ENCODE data around the gene P2RX5. TPM values are rescaled to one million over a fixed set of nuclear protein-coding genes. Genes with fewer than 3 reads are reported as not detected.
A peak's percentile ranks its signal among the peaks of the same experiment; 100 is the strongest.
"Not testable (repeated sequence)": the region's sequence is repeated elsewhere in the genome, so short reads cannot be mapped to it uniquely, and the experiment has no call there.

P2RX5 gene
- polyA plus RNA-seq, 3 donors from 2014 or later = 5.9 to 8.9 (median 8.4) TPM

GRCh38 chr17:3724378-3725077, 28.6 kb upstream of the P2RX5 start:
- peaks cover 28 to 30% of the 10 kb centered on the region in 2 donors for H3K4me1 Mint-ChIP-seq
- H3K4me3 Mint-ChIP-seq = peak overlapping the region; percentile 72 to 93 (median 81)
- DNase-seq = no peak
- H3K9me3 Mint-ChIP-seq = no peaks in the 10 kb centered on the region
- H3K27ac Mint-ChIP-seq = no peak overlapping the region
- peaks cover 0 to 4% (median 4%) of the 10 kb centered on the region in 3 donors for H3K36me3 Mint-ChIP-seq
- peaks cover 1 to 11% (median 4%) of the 10 kb centered on the region in 3 donors for H3K27me3 Mint-ChIP-seq (ENCODE audit: low read depth in 3 of 3)

- DNase-seq = peak; percentile 90 to 92 (median 92)
- H3K27me3 Mint-ChIP-seq (ENCODE audit: low read depth in 3 of 3) = peaks cover 1 to 11% (median 4%) of the 10 kb centered on the region in 3 donors
- peaks cover 0 to 5% (median 4%) of the 10 kb centered on the region in 3 donors for H3K36me3 Mint-ChIP-seq
- peak within 1 kb of the TSS; percentile 76 to 93 (median 86) for H3K27ac Mint-ChIP-seq
- peaks cover 28 to 30% of the 10 kb centered on the region in 2 donors for H3K4me1 Mint-ChIP-seq
- H3K9me3 Mint-ChIP-seq = no peaks in the 10 kb centered on the region
- peak within 1 kb of the TSS; percentile 93 to 95 (median 93) for H3K4me3 Mint-ChIP-seq
Measured at GRCh38 chr17:3723556-3724377, 27.8 kb upstream of the P2RX5 start, which contains the start of gene HASPIN. HASPIN (plus strand) TSS chr17:3723903; CDS start chr17:3723936, 33 bp downstream.

- peaks cover 28 to 36% of the 10 kb centered on the region in 2 donors for H3K4me1 Mint-ChIP-seq
- peak overlapping the region; percentile 93 to 95 (median 93) for H3K4me3 Mint-ChIP-seq
- H3K27ac Mint-ChIP-seq = peak overlapping the region; percentile 76 to 93 (median 86)
- H3K36me3 Mint-ChIP-seq = peaks cover 4 to 11% (median 10%) of the 10 kb centered on the region in 3 donors
- peaks cover 1 to 11% (median 4%) of the 10 kb centered on the region in 3 donors for H3K27me3 Mint-ChIP-seq (ENCODE audit: low read depth in 3 of 3)
- peak in 1 of 3 donors; percentile 7 for DNase-seq
- H3K9me3 Mint-ChIP-seq = no peaks in the 10 kb centered on the region
Measured at GRCh38 chr17:3723188-3723555, 27.2 kb upstream of the P2RX5 start.

- peak overlapping the region in 5 of 6 donors; percentile 76 to 93 (median 92) for H3K27ac Mint-ChIP-seq
- peaks cover 1 to 11% (median 4%) of the 10 kb centered on the region in 3 donors for H3K27me3 Mint-ChIP-seq (ENCODE audit: low read depth in 3 of 3)
- H3K4me1 Mint-ChIP-seq = peaks cover 28 to 36% of the 10 kb centered on the region in 2 donors
- DNase-seq = no peak
- peaks cover 4 to 13% (median 13%) of the 10 kb centered on the region in 3 donors for H3K36me3 Mint-ChIP-seq
- peak overlapping the region; percentile 93 to 95 (median 93) for H3K4me3 Mint-ChIP-seq
- no peaks in the 10 kb centered on the region for H3K9me3 Mint-ChIP-seq
Measured at GRCh38 chr17:3722716-3723115, 26.8 kb upstream of the P2RX5 start.

GRCh38 chr17:3719265-3719664, 23.3 kb upstream of the P2RX5 start:
- Mint-ChIP-seq H3K4me3 (no peak overlapping the region), H3K27me3 (ENCODE audit: low read depth in 3 of 3) (peaks cover 1 to 11% (median 7%) of the 10 kb centered on the region in 3 donors), H3K9me3 (no peaks in the 10 kb centered on the region), H3K4me1 (peaks cover 23 to 35% of the 10 kb centered on the region in 2 donors), H3K27ac (no peak overlapping the region), H3K36me3 (peaks cover 19 to 42% (median 31%) of the 10 kb centered on the region in 3 donors)
- DNase-seq = no peak

GRCh38 chr17:3718201-3718600, 22.2 kb upstream of the P2RX5 start:
- Mint-ChIP-seq H3K27ac (peak overlapping the region in 1 of 6 donors; percentile 51), H3K9me3 (no peaks in the 10 kb centered on the region), H3K36me3 (peaks cover 19 to 42% (median 31%) of the 10 kb centered on the region in 3 donors), H3K27me3 (ENCODE audit: low read depth in 3 of 3) (peaks cover 1 to 6% (median 5%) of the 10 kb centered on the region in 3 donors), H3K4me3 (no peak overlapping the region), H3K4me1 (peaks cover 21 to 36% of the 10 kb centered on the region in 2 donors)
- DNase-seq = no peak

GRCh38 chr17:3715296-3715695, 19.3 kb upstream of the P2RX5 start:
- peaks cover 23 to 47% (median 32%) of the 10 kb centered on the region in 3 donors for H3K36me3 Mint-ChIP-seq
- DNase-seq = no peak
- H3K27me3 Mint-ChIP-seq (ENCODE audit: low read depth in 3 of 3) = peaks cover 7 to 12% (median 12%) of the 10 kb centered on the region in 3 donors
- no peaks in the 10 kb centered on the region for H3K9me3 Mint-ChIP-seq
- peak overlapping the region in 3 of 6 donors; percentile 56 to 90 (median 82) for H3K27ac Mint-ChIP-seq
- peak overlapping the region in 1 of 5 donors; percentile 64 for H3K4me3 Mint-ChIP-seq
- H3K4me1 Mint-ChIP-seq = peaks cover 33 to 50% of the 10 kb centered on the region in 2 donors

GRCh38 chr17:3712811-3713463, 17.0 kb upstream of the P2RX5 start:
- Mint-ChIP-seq H3K36me3 (peaks cover 19 to 36% (median 25%) of the 10 kb centered on the region in 3 donors), H3K9me3 (no peaks in the 10 kb centered on the region), H3K4me1 (peaks cover 43 to 53% of the 10 kb centered on the region in 2 donors), H3K27ac (peak overlapping the region; percentile 68 to 95 (median 84)), H3K27me3 (ENCODE audit: low read depth in 3 of 3) (peaks cover 6 to 12% (median 12%) of the 10 kb centered on the region in 3 donors), H3K4me3 (peak overlapping the region; percentile 49 to 81 (median 70))
- DNase-seq = peak; percentile 62 to 65 (median 64)

- Mint-ChIP-seq H3K27ac (peak overlapping the region; percentile 61 to 95 (median 84)), H3K4me1 (peaks cover 45 to 53% of the 10 kb centered on the region in 2 donors), H3K9me3 (no peaks in the 10 kb centered on the region), H3K4me3 (peak overlapping the region; percentile 44 to 81 (median 61)), H3K27me3 (ENCODE audit: low read depth in 3 of 3) (peaks cover 6 to 12% (median 12%) of the 10 kb centered on the region in 3 donors), H3K36me3 (peaks cover 12 to 17% (median 12%) of the 10 kb centered on the region in 3 donors)
- DNase-seq = peak; percentile 81 to 85 (median 83)
Measured at GRCh38 chr17:3710951-3711383, 15.0 kb upstream of the P2RX5 start.

GRCh38 chr17:3708366-3708765, 12.4 kb upstream of the P2RX5 start:
- Mint-ChIP-seq H3K9me3 (no peaks in the 10 kb centered on the region), H3K4me1 (peaks cover 57 to 63% of the 10 kb centered on the region in 2 donors), H3K36me3 (peaks cover 4 to 5% (median 5%) of the 10 kb centered on the region in 3 donors), H3K27me3 (ENCODE audit: low read depth in 3 of 3) (peaks cover 8 to 12% (median 8%) of the 10 kb centered on the region in 3 donors), H3K4me3 (no peak overlapping the region), H3K27ac (peak overlapping the region in 4 of 6 donors; percentile 11 to 71 (median 31))
- DNase-seq = no peak

GRCh38 chr17:3705718-3705984, 9.7 kb upstream of the P2RX5 start:
- H3K4me1 Mint-ChIP-seq = peaks cover 35 to 36% of the 10 kb centered on the region in 2 donors
- H3K9me3 Mint-ChIP-seq; H3K36me3 Mint-ChIP-seq; H3K27me3 Mint-ChIP-seq (ENCODE audit: low read depth in 3 of 3); DNase-seq: not testable (repeated sequence)
- peak overlapping the region in 2 of 5 donors; percentile 23 to 26 for H3K4me3 Mint-ChIP-seq
- H3K27ac Mint-ChIP-seq = peak overlapping the region in 3 of 6 donors; percentile 5 to 38 (median 11)

GRCh38 chr17:3704931-3705717, 9.2 kb upstream of the P2RX5 start:
- H3K4me1 Mint-ChIP-seq = peaks cover 32 to 33% of the 10 kb centered on the region in 2 donors
- DNase-seq = peak in 2 of 3 donors; percentile 29 to 36
- H3K27ac Mint-ChIP-seq = peak overlapping the region; percentile 5 to 44 (median 39)
- peak overlapping the region; percentile 12 to 49 (median 26) for H3K4me3 Mint-ChIP-seq
- H3K36me3 Mint-ChIP-seq = no peaks in the 10 kb centered on the region
- peaks cover 0 to 4% (median 0%) of the 10 kb centered on the region in 3 donors for H3K27me3 Mint-ChIP-seq (ENCODE audit: low read depth in 3 of 3)
- H3K9me3 Mint-ChIP-seq = no peaks in the 10 kb centered on the region
